Measurements from ENCODE around the gene CTNNB1.

Gene CTNNB1

GRCh38 chr3:41176596-41176995 lies 22.7 kb upstream of the CTNNB1 start:
- CTCF ChIA-PET, result no interaction called here
- POLR2A ChIA-PET, result no interaction called here
- no peak for DNase-seq (ENCODE audit: low read depth, low spot score)
- no peak overlapping the region for H3K4me3 ChIP-seq (ENCODE audit: low read depth, low read length)
- TF ChIP-seq CTCF (IDR thresholded peaks at IDR 0.05; ENCODE audit: insufficient read depth, low read length, missing control alignments), result no peak

GRCh38 chr3:41178576-41178975 lies 20.7 kb upstream of the CTNNB1 start:
- no peak for DNase-seq (ENCODE audit: low read depth, low spot score)
- POLR2A ChIA-PET, result no interaction called here
- CTCF ChIA-PET, result no interaction called here
- H3K4me3 ChIP-seq (ENCODE audit: low read depth, low read length), result no peak overlapping the region
- no peak for TF ChIP-seq CTCF (IDR thresholded peaks at IDR 0.05; ENCODE audit: insufficient read depth, low read length, missing control alignments)

GRCh38 chr3:41180396-41180795 lies 18.9 kb upstream of the CTNNB1 start:
- no peak for DNase-seq (ENCODE audit: low read depth, low spot score)
- CTCF ChIA-PET, result no interaction called here
- no peak for TF ChIP-seq CTCF (IDR thresholded peaks at IDR 0.05; ENCODE audit: insufficient read depth, low read length, missing control alignments)
- POLR2A ChIA-PET, result no interaction called here
- H3K4me3 ChIP-seq (ENCODE audit: low read depth, low read length), result no peak overlapping the region

- TF ChIP-seq CTCF (IDR thresholded peaks at IDR 0.05; ENCODE audit: insufficient read depth, low read length, missing control alignments), result no peak
- POLR2A ChIA-PET, result interaction anchor here (1.4 kb wide), 1 partner anchor 17 kb away, joined by 3 read pairs; the partner anchor contains the start of gene CTNNB1
- CTCF ChIA-PET, result no interaction called here
- no peak overlapping the region for H3K4me3 ChIP-seq (ENCODE audit: low read depth, low read length)
- DNase-seq (ENCODE audit: low read depth, low spot score), result no peak
These were observed 16.7 kb upstream of the CTNNB1 start for GRCh38 chr3:41182504-41183059.

- POLR2A ChIA-PET, result no interaction called here
- no peak for TF ChIP-seq CTCF (IDR thresholded peaks at IDR 0.05; ENCODE audit: insufficient read depth, low read length, missing control alignments)
- DNase-seq (ENCODE audit: low read depth, low spot score), result no peak
- CTCF ChIA-PET, result no interaction called here
- H3K4me3 ChIP-seq (ENCODE audit: low read depth, low read length), result no peak overlapping the region
These were observed 14.9 kb upstream of the CTNNB1 start for GRCh38 chr3:41184394-41184793.

- DNase-seq (ENCODE audit: low read depth, low spot score), result no peak
- no peak for TF ChIP-seq CTCF (IDR thresholded peaks at IDR 0.05; ENCODE audit: insufficient read depth, low read length, missing control alignments)
- CTCF ChIA-PET, result no interaction called here
- no peak overlapping the region for H3K4me3 ChIP-seq (ENCODE audit: low read depth, low read length)
- POLR2A ChIA-PET, result no interaction called here
These were observed 13.0 kb upstream of the CTNNB1 start for GRCh38 chr3:41186297-41186696.
